ENCODE measurements around the gene ARHGAP5. TPM values are rescaled to one million over a fixed set of nuclear protein-coding genes. Genes with fewer than 3 reads are reported as not detected.

The ARHGAP5 gene
- total and polyA plus RNA-seq, 9 of the 15 experiments (the other 6 are each of a cell fraction or from before 2014, with no cell fraction given), result 3.1 to 21.8 (median 12.1) TPM

- no peak for TF ChIP-seq TFAM (CRISPR knock-in tag; conservative IDR thresholded peaks at IDR 0.05)
- TF ChIP-seq POLR3A (IDR thresholded peaks at IDR 0.05; ENCODE audit: borderline replicate concordance, extremely low read depth, insufficient read depth, insufficient read length), result no peak
Observed at GRCh38 chr14:32028599-32028998, 48.5 kb upstream of the ARHGAP5 start (continued).

- H3K27ac ChIP-seq (ENCODE audit: extremely low read depth, low read depth, low read length), result no peak overlapping the region
- intact Hi-C loops (cut with micrococcal nuclease) (no loop called here), in situ Hi-C loops (cut with MboI) (no loop called here)
- no peak overlapping the region for H3K4me2 ChIP-seq (ENCODE audit: insufficient read depth, low read length)
- no peaks in the 10 kb centered on the region for H3K9me3 ChIP-seq (replicated peaks; ENCODE audit: control insufficient read depth, insufficient read depth, low read depth, low read length)
- no peak overlapping the region for H2AFZ ChIP-seq (ENCODE audit: low read depth, low read length)
- BruUV-seq (replicated peaks), result no TSS peak
- no peaks in the 10 kb centered on the region for H3K79me2 ChIP-seq (ENCODE audit: control insufficient read depth, insufficient read depth, low read length)
- ChIA-PET CTCF (ENCODE audit: low intra/inter-chr PET ratio) (no interaction called here), POLR2A (interaction anchor here (0.5 kb wide), 1 partner anchor 292 kb away, joined by 3 read pairs; no protein-coding TSS in a partner anchor)
- ATAC-seq, result no peak
- 9% methylated on average over 2 of the region's 2 CpGs for whole genome bisulfite sequencing (ENCODE audit: insufficient coverage, low coverage, missing lambda C conversion rate)
- H3K4me3 ChIP-seq, result no peak overlapping the region
- no peaks in the 10 kb centered on the region for H3K27me3 ChIP-seq (ENCODE audit: control insufficient read depth in 2 of 2, insufficient read depth in 2 of 2, low read length in 2 of 2)
- FAIRE-seq, result no peak
- H3K9ac ChIP-seq (ENCODE audit: insufficient read depth in 1 of 2, low read depth in 2 of 2, low read length in 2 of 2), result no peak overlapping the region
- H4K20me1 ChIP-seq (replicated peaks; ENCODE audit: control insufficient read depth, insufficient read depth, low read length), result no peaks in the 10 kb centered on the region
- no peaks in the 10 kb centered on the region for H3K36me3 ChIP-seq (ENCODE audit: control insufficient read depth, insufficient read depth, low read length)
- H3K9me1 ChIP-seq (ENCODE audit: control insufficient read depth, insufficient read depth, low read length), result no peaks in the 10 kb centered on the region
- no peak for DNase-seq (ENCODE audit: extremely low read depth in 1 of 4, low spot score in 3 of 4)
- no peaks in the 10 kb centered on the region; a peak in 1 of 5 replicates for H3K4me1 ChIP-seq (replicated peaks in 1 of 2; ENCODE audit: control insufficient read depth in 2 of 2, insufficient read depth in 2 of 2, low read length in 2 of 2)
- TF ChIP-seq PCBP1 (IDR thresholded peaks at IDR 0.05; ENCODE audit: low read depth, low read length, poor library complexity, severe bottlenecking) (no peak), GATAD2B (IDR thresholded peaks at IDR 0.05; ENCODE audit: borderline replicate concordance) (no peak), ETV1 (tag; conservative IDR thresholded peaks at IDR 0.05; ENCODE audit: low read depth) (no peak), ZNF239 (CRISPR knock-in tag; IDR thresholded peaks at IDR 0.05) (no peak), HNRNPL (IDR thresholded peaks at IDR 0.05; ENCODE audit: low read depth, low read length) (no peak), MAX (CRISPR knock-in tag; IDR thresholded peaks at IDR 0.05) (no peak), PYGO2 (tag; IDR thresholded peaks at IDR 0.05) (no peak), MLX (CRISPR knock-in tag; conservative IDR thresholded peaks at IDR 0.05) (no peak), CCAR2 (IDR thresholded peaks at IDR 0.05; ENCODE audit: low read depth, low read length) (no peak), SMAD4 (CRISPR knock-in tag; conservative IDR thresholded peaks at IDR 0.05) (no peak), XRCC5 (IDR thresholded peaks at IDR 0.05; ENCODE audit: low read depth, low read length) (no peak), IRF9 (tag; IDR thresholded peaks at IDR 0.05) (no peak), SREBF1 (IDR thresholded peaks at IDR 0.05; ENCODE audit: borderline replicate concordance, low read depth, low read length) (no peak), HES1 (IDR thresholded peaks at IDR 0.05; ENCODE audit: low read depth) (no peak), PRMT5 (CRISPR knock-in tag; IDR thresholded peaks at IDR 0.05) (no peak)
Observed at GRCh38 chr14:32033543-32033942, 43.6 kb upstream of the ARHGAP5 start.

Measured in K562 (cell line).